HG02642 (cell line): ENCODE results near the gene XDH.

Source experiments
- ATAC-seq: cut with Tn5 transposase; IDR thresholded peaks from one replicate; pipeline ENCODE4 v1.9.1; 2021; ENCODE audit warnings: mild to moderate bottlenecking; ENCODE audit not compliant: unreplicated experiment, poor library complexity

The XDH gene

GRCh38 chr2:31414601-31415241 lies at the start of gene XDH:
Gene XDH (minus strand): TSS chr2:31414742. CDS start chr2:31414666, 76 bp downstream.
- ATAC-seq = no peak

DNA sequence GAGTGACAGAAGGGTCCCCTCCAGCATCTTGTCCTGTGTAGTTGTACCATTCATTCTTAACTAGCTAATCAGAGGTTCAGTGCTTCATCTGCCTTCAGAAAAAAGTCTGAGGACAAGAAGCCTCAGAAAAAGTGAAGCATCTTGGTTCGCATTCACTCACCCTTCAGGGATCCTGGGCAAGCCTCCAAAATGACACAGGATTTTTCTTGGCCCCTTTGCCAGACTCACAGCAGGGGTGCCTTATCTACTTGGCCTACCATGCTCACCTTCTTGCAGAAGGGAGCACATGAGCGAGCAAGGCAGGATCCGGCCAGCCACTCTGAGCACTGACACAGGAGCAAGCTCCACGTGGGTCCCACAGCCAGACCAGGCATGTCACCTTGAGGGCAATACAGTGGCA lies 43.1 kb upstream of the XDH start:
- ATAC-seq = no peak

- ATAC-seq = no peak
Measured at GRCh38 chr2:31446848-31447247, 32.3 kb upstream of the XDH start.

DNA sequence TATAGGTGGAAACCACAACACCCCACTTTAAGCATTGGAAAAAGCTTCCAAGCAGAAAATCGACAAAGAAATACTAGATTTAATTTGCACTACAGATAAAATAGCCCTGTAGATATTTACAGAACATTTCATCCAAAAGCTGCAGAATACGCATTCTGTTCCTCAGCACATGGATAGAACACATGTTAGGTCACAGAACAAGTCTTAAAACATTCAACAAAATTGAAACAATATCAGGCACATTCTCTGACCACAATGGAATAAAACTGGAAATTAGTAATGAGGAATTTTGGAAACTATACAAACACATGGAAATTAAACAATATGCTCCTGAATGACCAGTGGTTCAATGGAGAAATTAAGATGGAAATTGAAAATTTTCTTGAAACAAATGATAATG lies 27.8 kb upstream of the XDH start:
- no peak for ATAC-seq

GRCh38 chr2:31440764-31441163 lies 26.2 kb upstream of the XDH start:
- no peak for ATAC-seq

GRCh38 chr2:31434911-31435310 lies 20.4 kb upstream of the XDH start:
- ATAC-seq = no peak

GRCh38 chr2:31433541-31433940 lies 19.0 kb upstream of the XDH start:
- no peak for ATAC-seq

GRCh38 chr2:31430439-31431165 lies 16.1 kb upstream of the XDH start:
- ATAC-seq = no peak

- no peak for ATAC-seq
Measured at GRCh38 chr2:31429759-31430438, 15.4 kb upstream of the XDH start.

DNA sequence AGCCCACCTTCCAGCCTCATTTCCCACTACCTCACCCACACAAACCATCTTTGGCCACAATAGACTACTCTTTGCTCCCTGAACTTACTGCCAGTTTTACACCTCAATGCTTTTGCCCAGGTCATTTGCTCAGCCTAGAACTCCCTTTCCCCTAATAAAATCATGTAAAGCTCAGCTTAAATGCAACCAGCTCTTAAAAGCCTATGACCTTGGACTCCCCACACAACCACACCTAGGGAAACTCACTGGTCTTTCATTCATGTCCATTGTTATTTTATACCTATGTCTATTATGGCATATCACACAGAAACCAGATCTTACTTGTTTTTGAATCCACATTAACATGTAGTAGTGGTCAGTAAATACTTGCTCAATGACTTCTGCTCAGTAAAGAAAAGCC lies 14.5 kb upstream of the XDH start:
- no peak for ATAC-seq

- ATAC-seq = no peak
Measured at GRCh38 chr2:31428001-31428418, 13.5 kb upstream of the XDH start.

DNA sequence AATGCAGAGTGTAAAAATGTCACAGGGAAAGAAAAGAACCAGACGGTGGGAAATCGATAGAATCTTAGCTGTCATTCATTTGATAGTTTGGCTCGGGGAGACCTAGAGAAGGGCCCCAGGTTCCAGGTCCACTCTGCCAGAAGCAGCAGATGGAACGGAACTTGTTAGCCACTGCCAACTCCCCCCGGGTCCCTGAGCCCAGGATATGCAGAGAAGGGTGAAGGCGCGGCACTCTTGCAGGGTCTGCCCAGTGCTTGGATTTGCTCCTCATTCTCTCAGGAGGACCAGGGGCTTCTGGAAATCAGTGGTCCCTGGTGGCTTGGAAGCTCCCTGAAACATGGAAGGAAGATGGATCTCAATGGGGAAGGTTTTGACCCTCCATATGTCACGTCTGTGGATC lies 11.6 kb upstream of the XDH start:
- no peak for ATAC-seq

GRCh38 chr2:31421634-31422033 lies 7.1 kb upstream of the XDH start:
- ATAC-seq = no peak

GRCh38 chr2:31420936-31421335 lies 6.4 kb upstream of the XDH start:
- no peak for ATAC-seq

DNA sequence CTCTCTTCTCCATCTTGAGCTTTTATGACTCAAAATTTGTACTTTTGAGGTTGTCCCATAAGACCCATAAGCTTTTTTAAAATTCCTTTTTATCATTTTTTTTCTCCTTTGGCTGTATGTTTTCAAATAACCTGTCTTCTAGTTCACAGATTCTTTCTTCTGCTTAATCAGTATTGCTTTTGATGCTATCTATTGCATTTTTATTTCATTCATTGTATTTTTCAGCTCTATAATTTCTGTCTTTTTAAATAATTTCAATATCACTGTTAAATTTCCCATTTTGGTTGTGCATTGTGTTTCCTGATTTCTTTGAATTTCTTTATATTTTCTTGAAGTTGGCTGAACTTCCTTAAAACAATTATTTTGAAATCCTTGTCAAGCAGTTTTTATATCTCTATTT lies 4.8 kb upstream of the XDH start:
- no peak for ATAC-seq

DNA sequence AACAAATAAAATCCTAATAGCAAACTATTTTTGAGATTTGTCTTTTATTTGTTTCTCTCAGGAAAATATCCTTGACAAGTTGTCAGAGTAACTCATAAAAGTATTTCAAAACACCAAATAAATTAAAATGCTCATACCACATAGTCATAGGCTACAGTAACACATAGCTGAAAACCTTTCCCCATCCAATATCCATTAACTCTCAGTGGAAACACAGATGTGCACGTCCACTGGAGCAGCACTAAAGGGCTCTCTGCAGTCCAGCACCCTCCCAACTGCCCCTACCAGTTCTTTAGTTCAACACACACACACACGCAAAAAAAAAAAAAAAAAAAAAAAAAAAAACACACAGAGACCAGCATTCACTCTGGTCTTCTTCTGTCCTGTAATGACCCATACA lies 879 bp upstream of the XDH start:
- no peak for ATAC-seq

DNA sequence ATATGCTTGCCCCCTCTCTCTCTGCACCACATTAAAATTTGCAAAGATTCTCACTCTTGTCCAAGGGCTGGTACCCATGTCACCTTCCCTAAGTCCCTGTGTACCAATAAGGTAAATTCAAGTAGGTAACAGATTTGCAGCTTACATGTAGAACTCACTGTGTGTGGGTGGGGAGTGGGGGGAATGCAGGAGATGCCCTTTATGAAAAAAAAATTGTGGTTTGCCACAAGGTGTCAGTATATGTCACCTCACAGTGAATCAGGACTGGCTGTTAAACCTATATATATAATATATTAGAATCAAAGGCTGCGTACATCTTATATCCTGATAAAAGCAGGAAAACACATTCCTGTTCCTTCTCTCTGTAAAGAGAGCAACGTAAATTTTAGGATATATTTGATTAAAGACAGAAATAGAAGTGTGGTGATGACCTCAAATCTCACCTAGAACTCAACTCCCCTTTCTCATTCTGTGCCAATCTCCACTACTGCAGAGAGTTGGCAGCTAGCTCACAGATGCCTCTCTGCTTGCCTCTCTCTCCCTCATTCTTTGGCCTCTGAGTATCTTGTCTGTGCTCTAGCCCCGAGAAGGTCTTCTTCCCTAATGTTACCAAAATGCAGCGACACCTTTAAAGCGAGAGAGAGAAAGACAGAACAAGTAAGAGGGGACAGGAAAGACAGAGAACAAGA lies 536 bp downstream of the XDH start:
- no peak for ATAC-seq

GRCh38 chr2:31413025-31413424 lies 1.5 kb downstream of the XDH start:
- ATAC-seq = no peak

DNA sequence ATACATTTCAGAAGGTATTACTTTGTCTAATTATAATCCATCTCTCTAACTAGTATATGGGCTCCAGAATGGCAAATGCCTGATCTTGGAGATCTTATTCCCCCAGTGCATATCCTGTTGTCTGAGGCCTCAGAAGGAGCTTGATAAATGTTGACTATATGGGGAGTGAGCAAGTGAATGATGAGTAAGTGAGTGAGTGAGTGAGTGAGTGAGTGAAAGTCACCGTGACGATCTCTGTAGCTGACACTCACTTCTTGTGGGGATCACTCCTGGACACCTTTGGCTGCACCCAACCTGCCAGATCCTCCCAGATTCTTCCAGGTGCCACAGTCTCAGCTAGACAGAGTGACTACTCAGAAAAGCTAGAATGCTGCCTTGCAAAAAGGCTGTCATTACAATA lies 2.8 kb downstream of the XDH start:
- no peak for ATAC-seq

GRCh38 chr2:31406593-31407385 lies 7.8 kb downstream of the XDH start:
- no peak for ATAC-seq
